NK-92 (cell line): ENCODE measurements around the gene CDKAL1.

Source experiments
- DNase-seq: peaks from one replicate; lab custom pipeline; 2025; ENCODE audit not compliant: unreplicated experiment; lab: John Stamatoyannopoulos, UW

CDKAL1 gene

GRCh38 chr6:20670750-20671149 is 136.5 kb downstream of the CDKAL1 start:
- no peak for DNase-seq

DNA sequence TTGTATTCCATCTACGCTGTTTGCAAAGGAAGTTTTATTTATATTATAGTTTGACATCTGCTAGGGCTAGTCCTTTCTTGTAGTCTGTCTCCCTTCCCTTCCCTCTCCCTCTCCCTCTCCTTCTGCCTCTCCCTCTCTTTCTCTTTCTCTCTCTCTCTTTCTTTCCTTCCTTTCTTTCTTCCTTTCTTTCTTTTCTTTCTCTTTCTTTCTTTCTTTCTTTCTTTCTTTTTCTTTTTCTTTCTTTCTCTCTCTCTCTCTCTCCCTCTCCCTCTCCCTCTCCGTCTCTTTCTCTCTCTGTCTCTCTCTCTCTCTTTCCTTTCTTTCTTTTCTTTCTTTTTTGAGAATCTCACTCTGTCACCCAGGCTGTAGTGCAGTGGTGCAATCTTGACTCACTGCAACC is 137.8 kb downstream of the CDKAL1 start:
- no peak for DNase-seq

DNA sequence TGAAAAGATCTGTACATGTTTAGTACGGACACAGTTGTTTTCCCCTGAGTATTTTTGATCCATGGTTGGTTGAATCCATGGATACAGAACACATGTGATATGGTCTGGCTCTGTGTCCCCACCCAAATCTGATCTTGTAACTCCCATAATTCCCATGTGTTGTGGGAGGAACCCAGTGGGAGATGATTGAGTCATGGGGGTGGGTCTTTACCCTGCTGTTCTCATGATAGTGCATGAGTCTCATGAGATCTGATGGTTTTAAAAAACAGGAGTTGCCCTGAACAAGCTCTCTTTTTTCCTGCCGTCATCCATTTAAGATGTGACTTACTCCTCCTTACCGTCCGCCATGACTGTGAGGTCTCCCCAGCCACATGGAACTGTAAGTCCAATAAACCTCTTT is 139.2 kb downstream of the CDKAL1 start:
- DNase-seq: no peak

- no peak for DNase-seq
These were observed 140.4 kb downstream of the CDKAL1 start for GRCh38 chr6:20674664-20675063.

- no peak for DNase-seq
These were observed 144.6 kb downstream of the CDKAL1 start for GRCh38 chr6:20678831-20679352.

- DNase-seq: no peak
These were observed 146.5 kb downstream of the CDKAL1 start for GRCh38 chr6:20680697-20681165.

GRCh38 chr6:20681243-20681684 is 147.0 kb downstream of the CDKAL1 start:
- DNase-seq: no peak

DNA sequence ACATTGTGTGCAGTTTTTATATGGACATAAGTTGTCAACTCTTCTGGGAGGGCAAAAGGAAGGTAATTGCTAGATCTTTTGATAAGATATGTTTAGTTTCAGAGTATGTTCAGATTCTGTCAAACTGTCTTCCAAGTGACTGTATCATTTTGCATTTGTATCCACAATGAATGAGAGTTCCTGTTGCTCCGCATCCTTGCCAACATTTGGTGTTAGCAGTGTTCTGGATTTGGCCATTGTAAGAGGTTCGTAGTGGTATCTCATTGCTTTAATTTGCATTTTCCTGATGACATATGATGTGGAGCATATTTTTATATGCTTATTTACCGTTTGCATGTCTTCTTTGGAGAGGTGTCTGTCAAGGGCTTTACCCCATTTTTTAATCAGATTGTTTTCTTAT is 150.2 kb downstream of the CDKAL1 start:
- DNase-seq: no peak

- no peak for DNase-seq
These were observed 151.9 kb downstream of the CDKAL1 start for GRCh38 chr6:20686142-20686541.

GRCh38 chr6:20687494-20687893 is 153.2 kb downstream of the CDKAL1 start:
- DNase-seq: no peak

- DNase-seq: no peak
These were observed 154.6 kb downstream of the CDKAL1 start for GRCh38 chr6:20688710-20689500.

GRCh38 chr6:20691185-20691584 is 156.9 kb downstream of the CDKAL1 start:
- no peak for DNase-seq

DNA sequence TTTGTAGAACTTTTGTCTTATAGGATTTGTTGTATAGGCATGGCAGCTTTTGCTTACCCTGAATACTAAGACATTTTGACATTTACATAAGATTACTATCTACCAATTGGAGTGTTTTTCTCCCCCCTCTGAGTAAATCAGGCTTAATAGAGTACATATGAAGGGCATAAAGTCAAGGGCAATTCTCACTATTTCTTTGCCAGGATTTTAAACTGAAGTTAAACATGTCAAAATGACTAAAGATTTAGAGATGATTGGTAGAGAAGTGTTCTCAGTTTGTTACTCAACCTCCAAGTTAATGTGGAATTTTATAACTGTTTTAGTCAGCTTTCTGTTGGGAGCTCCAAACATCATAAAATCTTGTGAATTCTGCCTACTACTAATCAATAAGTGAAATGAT is 157.8 kb downstream of the CDKAL1 start:
- DNase-seq: no peak

DNA sequence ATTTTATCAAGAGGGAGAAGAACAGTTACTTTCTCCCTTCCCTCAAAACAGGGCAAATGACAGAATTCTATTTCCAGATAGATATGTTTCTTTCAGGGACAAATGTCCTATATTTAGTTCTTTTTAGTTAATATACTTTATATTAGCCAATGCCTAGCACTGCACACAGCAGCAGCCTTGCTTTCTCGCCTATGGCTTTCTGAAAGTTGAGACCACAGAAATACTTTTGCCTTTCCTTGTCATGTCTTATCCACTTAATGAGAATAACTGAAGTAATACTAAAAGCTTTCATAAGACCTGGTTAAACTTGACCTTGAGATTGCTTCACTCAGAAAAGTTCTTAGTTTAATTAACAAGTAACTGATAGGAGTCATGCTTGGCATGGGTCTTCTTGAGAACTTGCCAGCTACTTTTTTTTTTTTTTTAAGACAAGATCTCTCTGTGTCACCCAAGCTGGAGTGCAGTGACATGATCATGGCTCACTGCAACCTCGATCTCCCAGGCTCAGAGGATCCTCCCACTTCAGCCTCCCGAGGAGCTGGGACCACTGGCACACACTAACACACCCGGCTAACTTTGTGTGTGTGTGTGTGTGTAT is 159.3 kb downstream of the CDKAL1 start:
- no peak for DNase-seq

DNA sequence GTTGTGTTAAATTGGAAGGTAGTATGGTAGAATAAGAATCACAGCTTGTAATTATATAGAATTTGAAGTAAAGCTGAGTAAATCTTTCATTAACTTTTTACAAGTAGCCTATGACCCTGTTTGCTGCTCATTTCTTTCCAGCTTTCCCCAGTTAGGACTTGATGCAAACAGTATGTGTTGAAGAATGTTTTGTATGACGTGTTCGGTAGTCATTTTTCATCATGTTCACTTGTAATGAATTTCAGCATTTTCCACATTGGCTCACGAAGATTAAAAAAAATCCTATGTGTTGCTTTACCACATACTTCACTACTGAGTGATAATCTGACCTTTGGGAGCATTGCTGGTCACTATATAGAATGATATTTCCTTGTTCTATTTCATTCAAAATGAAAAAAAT is 162.4 kb downstream of the CDKAL1 start:
- DNase-seq: no peak

GRCh38 chr6:20698675-20699074 is 164.4 kb downstream of the CDKAL1 start:
- DNase-seq: no peak

DNA sequence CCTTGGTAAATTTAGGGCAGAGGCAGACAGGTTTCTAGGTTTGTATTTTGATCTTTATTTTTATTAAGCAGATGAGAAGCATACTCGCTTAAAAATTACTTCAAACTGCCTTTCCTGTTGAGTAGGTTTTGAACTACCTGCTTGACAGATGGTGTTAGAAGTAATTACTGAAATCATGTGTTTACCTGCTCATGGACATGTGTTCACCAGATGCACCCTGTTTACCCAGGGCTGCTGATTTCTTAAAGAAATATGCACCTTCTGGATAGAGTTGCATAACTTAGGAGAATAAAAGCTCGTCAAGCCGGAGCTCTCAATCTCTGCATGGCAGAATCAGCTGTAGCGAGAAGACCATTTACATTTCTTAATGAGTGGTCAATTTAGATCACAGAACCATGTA is 165.1 kb downstream of the CDKAL1 start:
- DNase-seq: no peak

GRCh38 chr6:20700375-20700774 is 166.1 kb downstream of the CDKAL1 start:
- no peak for DNase-seq

DNA sequence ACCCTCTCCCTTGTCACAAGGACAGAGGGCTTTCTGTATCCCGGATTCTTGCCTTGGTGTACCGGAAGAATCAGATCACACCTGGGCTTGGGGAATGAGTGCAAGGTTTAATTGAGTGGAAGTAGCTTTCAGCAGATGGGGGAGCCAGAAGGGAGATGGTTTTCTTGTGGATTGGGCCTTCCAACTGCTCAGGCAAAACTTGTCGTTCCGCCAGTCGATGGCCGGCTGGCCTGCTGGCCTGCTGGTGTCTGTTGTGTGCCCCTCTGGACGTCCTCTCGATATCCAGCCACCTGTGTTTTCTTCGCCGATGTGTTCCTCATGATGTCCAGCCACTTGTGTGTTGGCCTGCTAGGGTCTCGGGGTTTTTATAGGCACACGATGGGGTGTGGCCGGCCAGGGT is 168.1 kb downstream of the CDKAL1 start:
- no peak for DNase-seq

GRCh38 chr6:20703049-20703448 is 168.8 kb downstream of the CDKAL1 start:
- no peak for DNase-seq

DNA sequence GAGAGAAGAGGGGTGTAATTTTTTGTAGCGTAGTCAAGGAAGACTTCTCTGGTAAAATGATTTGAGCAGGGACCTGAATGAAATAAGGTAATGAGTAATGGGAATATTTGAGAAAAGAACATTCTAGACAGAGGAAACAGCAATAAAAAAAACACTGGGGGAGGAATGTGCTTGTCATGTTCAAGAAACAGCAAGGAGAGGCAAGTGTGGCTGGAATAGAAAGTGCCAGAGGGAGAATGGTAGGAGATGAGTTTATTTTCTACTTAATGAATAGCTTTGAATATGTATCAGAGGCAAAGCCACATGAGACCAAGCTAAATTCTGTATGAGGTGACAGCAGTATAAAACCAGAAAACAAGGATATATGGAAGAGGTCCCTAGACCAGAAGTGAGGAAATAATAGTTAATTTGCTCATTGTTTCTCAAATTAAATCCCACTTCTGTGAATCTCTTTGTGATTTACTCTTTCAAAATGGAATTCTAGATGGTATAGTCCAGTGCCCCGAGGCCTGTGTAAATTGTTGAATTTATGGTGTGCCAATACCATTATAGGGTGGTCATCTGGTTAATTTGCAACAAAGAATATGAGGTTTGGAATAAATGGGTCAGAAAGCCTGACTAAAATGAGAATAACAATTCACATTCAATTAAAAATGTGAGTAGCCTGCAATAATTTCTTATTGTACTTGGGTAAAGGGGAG is 170.2 kb downstream of the CDKAL1 start:
- DNase-seq: no peak

DNA sequence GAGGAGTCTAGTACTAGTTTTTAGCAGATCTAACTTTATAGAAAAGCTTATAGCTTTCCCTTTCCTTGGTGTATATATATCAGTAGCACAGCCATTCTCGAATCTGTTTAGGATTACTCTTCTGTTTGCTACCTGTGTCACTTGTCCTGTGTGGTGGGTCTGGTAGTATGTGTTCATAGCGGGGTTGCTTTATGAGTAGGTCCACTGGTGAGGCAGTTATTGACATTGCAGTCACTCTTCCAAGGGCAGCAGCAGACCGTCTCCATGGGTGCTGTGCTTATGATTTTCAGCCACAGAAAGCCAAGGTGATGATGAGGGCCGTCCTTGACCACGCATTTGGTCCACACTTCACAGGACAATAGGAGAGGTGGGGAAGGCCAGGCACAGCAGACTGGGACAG is 171.5 kb downstream of the CDKAL1 start:
- no peak for DNase-seq
